Activated CD8-positive, alpha-beta T cell treated with anti-CD3 and anti-CD28 coated beads for 36 hours (primary cell): ENCODE data around the gene PDHA2. TPM values are rescaled to one million over a fixed set of nuclear protein-coding genes. Genes with fewer than 3 reads are reported as not detected.
"Not testable (repeated sequence)": the region's sequence is repeated elsewhere in the genome, so short reads cannot be mapped to it uniquely, and the experiment has no call there.

Experiments
- ATAC-seq: fragments of 200-7000 bp; cut with Tn5 transposase; one replicate; pipeline ENCODE4 v1.10.0; 2021; ENCODE audit warnings: mild to moderate bottlenecking, moderate library complexity
- CTCF ChIA-PET: fragments of 350-600 bp; sonication (Branson Sonifier 250); formaldehyde crosslinking; loops from one replicate; lab custom pipeline; 2021; ENCODE audit warnings: antibody characterized with exemption; lab: Charles Lee
- POLR2A ChIA-PET: fragments of 350-600 bp; sonication (Branson Sonifier 250); formaldehyde crosslinking; loops from one replicate; lab custom pipeline; 2021; ENCODE audit warnings: antibody characterized with exemption; lab: Charles Lee
- DNase-seq: peaks from one replicate; pipeline ENCODE4 v3.0.0-alpha.2; 2020
- H3K27ac Mint-ChIP-seq: one replicate; pipeline ENCODE4 v1.8.0; 2021; ENCODE audit warnings: mild to moderate bottlenecking, mixed read lengths
- H3K27me3 Mint-ChIP-seq: one replicate; pipeline ENCODE4 v1.8.0; 2021; ENCODE audit warnings: mixed read lengths
- H3K36me3 Mint-ChIP-seq: one replicate; pipeline ENCODE4 v1.8.0; 2021; ENCODE audit warnings: low read depth, mixed read lengths
- H3K4me1 Mint-ChIP-seq: one replicate; pipeline ENCODE4 v1.8.0; 2021; ENCODE audit warnings: low read depth, mixed read lengths
- H3K4me3 Mint-ChIP-seq: one replicate; pipeline ENCODE4 v1.8.0; 2021; ENCODE audit warnings: mild to moderate bottlenecking, moderate library complexity, mixed read lengths
- H3K9me3 Mint-ChIP-seq: one replicate; pipeline ENCODE4 v1.8.0; 2021; ENCODE audit warnings: mixed read lengths
- intact Hi-C: fragments of 100-400 bp; cut with micrococcal nuclease; formaldehyde crosslinking; loops from one replicate; pipeline ENCODE4 v1.10.0; 2022
- total RNA-seq, 2 experiments: library from RNA; stranded (reverse); gene quantifications; one replicate each; pipeline ENCODE4 v1.2.3, GENCODE V29; 2021
- TF ChIP-seq, protein P1 (sequence below): fragments of 200-600 bp; IDR thresholded peaks from one replicate; pipeline ENCODE4 v1.8.0; 2022; ENCODE audit warnings: antibody characterized with exemption, mild to moderate bottlenecking

PDHA2 gene
- total RNA-seq, 2 experiments from 2014 or later, result not detected

DNA sequence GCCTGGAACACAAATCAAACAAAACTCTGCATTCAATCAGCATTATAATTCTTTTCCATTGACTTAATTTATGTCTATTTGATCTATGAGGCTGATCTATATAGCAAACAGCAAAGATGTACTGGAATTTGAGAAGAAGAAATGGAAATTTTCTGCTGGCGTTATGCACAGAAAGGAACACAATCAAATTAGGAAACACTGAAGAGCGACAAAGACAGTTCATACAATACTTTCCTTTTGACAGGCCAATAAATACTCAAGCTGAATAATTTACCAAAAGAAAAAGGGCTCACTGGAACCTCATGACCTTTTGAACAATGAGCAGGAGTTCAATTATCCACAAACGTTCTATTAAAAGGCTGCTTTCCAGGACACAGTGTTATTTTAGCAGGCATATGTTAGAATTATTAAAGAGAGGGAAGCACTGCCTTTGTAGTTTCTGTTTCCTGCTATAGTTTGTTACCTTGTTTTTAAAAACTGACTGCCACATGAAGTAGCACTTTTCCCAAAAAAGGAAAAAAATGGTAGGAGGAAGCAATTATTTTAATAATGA, 8.1 kb downstream of the PDHA2 start:
- Mint-ChIP-seq H3K27ac (no peak overlapping the region), H3K36me3 (no peaks in the 10 kb centered on the region), H3K4me1 (no peaks in the 10 kb centered on the region), H3K4me3 (no peak overlapping the region), H3K27me3 (no peaks in the 10 kb centered on the region), H3K9me3 (no peaks in the 10 kb centered on the region)
- TF ChIP-seq, protein P1, sequence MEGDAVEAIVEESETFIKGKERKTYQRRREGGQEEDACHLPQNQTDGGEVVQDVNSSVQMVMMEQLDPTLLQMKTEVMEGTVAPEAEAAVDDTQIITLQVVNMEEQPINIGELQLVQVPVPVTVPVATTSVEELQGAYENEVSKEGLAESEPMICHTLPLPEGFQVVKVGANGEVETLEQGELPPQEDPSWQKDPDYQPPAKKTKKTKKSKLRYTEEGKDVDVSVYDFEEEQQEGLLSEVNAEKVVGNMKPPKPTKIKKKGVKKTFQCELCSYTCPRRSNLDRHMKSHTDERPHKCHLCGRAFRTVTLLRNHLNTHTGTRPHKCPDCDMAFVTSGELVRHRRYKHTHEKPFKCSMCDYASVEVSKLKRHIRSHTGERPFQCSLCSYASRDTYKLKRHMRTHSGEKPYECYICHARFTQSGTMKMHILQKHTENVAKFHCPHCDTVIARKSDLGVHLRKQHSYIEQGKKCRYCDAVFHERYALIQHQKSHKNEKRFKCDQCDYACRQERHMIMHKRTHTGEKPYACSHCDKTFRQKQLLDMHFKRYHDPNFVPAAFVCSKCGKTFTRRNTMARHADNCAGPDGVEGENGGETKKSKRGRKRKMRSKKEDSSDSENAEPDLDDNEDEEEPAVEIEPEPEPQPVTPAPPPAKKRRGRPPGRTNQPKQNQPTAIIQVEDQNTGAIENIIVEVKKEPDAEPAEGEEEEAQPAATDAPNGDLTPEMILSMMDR, result no peak
- DNase-seq, result no peak
- CTCF ChIA-PET, result no interaction called here
- intact Hi-C loops, result no loop called here
- ATAC-seq, result no peak
- POLR2A ChIA-PET, result no interaction called here

DNA sequence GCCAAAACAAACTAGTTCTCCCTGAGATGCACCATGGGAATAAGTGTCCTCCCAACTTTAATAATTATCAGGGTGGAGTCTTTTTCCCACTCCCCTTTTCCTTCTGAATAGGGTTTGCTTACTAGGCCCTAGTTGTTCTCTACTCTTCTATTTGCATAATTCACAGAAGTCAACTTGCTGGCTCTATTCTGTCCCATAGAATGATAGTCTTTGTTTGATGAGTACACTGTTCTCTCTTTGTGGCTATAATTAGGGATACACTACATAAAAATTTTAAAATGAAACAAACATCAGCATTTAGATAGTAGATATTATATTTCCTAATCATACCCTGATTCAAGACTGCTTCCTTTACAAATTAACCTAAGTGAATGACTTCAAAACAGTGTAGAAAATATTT, 10.3 kb downstream of the PDHA2 start:
- no peaks in the 10 kb centered on the region for H3K4me1 Mint-ChIP-seq
- H3K27me3 Mint-ChIP-seq, result no peaks in the 10 kb centered on the region
- DNase-seq (no peak), ATAC-seq (no peak)
- TF ChIP-seq, protein P1, result no peak
- ChIA-PET CTCF (no interaction called here), POLR2A (no interaction called here)
- H3K9me3 Mint-ChIP-seq, result no peaks in the 10 kb centered on the region
- H3K4me3 Mint-ChIP-seq, result no peak overlapping the region
- no peak overlapping the region for H3K27ac Mint-ChIP-seq
- no peaks in the 10 kb centered on the region for H3K36me3 Mint-ChIP-seq
- intact Hi-C loops, result no loop called here

DNA sequence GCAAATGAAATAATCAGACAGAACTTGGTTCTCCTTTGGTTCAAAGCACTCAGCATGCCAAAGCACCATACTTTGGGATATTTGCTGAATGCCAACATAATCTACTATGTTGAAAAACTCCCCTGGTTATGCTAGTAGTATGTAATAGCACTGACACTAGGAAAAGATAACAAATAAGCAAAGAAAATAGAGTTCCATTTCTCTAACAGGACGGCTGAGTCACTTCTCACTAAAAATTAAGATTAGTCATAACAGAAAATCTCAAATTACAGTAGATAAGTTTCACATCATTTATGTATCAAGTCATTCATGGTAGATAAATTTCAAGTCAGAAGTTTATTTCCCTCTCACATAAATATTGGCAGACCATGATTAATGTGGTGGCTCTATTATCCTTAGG, 17.9 kb downstream of the PDHA2 start:
- DNase-seq (no peak), ATAC-seq (no peak)
- TF ChIP-seq, protein P1, result no peak
- Mint-ChIP-seq H3K4me1 (no peaks in the 10 kb centered on the region), H3K27ac (no peak overlapping the region), H3K9me3 (no peaks in the 10 kb centered on the region), H3K4me3 (no peak overlapping the region), H3K36me3 (no peaks in the 10 kb centered on the region), H3K27me3 (no peaks in the 10 kb centered on the region)
- CTCF ChIA-PET, result no interaction called here
- POLR2A ChIA-PET, result no interaction called here
- intact Hi-C loops, result no loop called here

DNA sequence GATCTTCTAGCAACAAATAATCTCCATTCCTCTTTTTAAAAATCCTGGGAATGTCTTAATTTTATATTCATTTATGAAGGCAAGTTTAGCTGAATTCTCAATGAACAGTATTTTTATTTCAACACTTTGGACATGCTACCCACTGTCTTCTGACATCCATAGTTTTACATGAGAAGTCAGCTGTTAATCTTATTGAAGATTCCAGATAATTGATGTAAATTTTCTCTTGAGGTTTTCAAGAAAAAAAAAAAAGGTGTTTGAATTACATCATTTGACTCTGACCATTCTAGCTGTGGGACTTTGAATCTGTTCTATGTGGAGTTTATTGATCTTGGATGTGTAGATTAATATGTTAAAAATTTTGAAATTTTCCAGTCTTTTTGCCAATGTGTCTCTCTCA, 28.0 kb downstream of the PDHA2 start:
- ChIA-PET POLR2A (no interaction called here), CTCF (no interaction called here)
- H3K4me1 Mint-ChIP-seq, result no peaks in the 10 kb centered on the region
- H3K4me3 Mint-ChIP-seq, result no peak overlapping the region
- H3K27me3 Mint-ChIP-seq, result no peaks in the 10 kb centered on the region
- intact Hi-C loops, result no loop called here
- H3K36me3 Mint-ChIP-seq, result no peaks in the 10 kb centered on the region
- DNase-seq (no peak), ATAC-seq (no peak)
- TF ChIP-seq, protein P1, result no peak
- no peak overlapping the region for H3K27ac Mint-ChIP-seq
- H3K9me3 Mint-ChIP-seq, result peaks cover 20% of the 10 kb centered on the region

DNA sequence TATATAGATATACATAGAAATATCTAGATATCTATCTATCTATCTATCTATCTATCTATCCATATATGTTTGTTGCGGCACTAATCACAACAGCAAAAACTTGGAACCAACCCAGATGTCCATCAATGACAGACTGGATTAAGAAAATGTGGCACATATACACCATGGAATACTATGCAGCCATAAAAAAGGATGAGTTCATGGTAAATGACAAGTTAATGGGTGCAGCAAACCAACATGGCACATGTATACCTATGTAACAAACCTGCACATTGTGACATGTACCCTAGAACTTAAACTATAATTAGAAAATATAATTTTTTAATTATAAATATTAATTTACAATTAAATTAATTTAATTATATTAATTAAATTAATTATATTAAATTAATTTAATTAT, 29.5 kb downstream of the PDHA2 start:
- H3K27me3 Mint-ChIP-seq, ATAC-seq, H3K27ac Mint-ChIP-seq, H3K4me1 Mint-ChIP-seq, DNase-seq, H3K36me3 Mint-ChIP-seq, intact Hi-C loops, H3K4me3 Mint-ChIP-seq, POLR2A ChIA-PET, CTCF ChIA-PET: not testable (repeated sequence)
- H3K9me3 Mint-ChIP-seq, result peaks cover 20% of the 10 kb centered on the region
